Tongue (tissue), 2 donors: Measurements from ENCODE around the gene FKBP5. TPM values are rescaled to one million over a fixed set of nuclear protein-coding genes. Genes with fewer than 3 reads are reported as not detected.
"Not testable (repeated sequence)": the region's sequence is repeated elsewhere in the genome, so short reads cannot be mapped to it uniquely, and the experiment has no call there.

Experiments
- DNase-seq: peaks from one replicate; pipeline ENCODE4 v3.0.0-alpha.2; 2015
- total RNA-seq: library from RNA; depleted of rRNA; stranded (reverse); fragments of >200 nt; gene quantifications from one replicate; pipeline ENCODE4 v1.2.3, GENCODE V29; 2014

The FKBP5 gene
- total RNA-seq, 1 donor from 2014 or later, result 18.5 TPM

DNA sequence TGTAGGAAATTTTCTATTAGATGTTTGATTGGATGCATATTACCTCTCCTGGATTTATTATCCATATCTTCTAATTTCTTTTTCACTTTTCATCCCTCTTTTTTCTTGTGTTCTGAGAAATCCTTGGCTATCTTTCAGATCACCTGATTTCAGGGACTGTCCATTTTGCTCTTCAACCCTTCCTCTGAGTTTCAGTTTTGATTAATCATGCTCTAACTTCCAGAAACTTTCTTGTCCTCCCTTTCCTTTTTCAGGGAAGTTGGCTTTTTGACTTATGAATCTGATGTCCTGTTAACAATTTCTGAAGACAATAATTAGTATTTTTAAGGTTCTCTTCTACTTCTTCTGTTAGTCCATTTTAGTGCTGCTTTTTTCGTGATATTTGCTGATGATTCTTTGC lies 79.1 kb downstream of the FKBP5 start:
- no peak for DNase-seq

DNA sequence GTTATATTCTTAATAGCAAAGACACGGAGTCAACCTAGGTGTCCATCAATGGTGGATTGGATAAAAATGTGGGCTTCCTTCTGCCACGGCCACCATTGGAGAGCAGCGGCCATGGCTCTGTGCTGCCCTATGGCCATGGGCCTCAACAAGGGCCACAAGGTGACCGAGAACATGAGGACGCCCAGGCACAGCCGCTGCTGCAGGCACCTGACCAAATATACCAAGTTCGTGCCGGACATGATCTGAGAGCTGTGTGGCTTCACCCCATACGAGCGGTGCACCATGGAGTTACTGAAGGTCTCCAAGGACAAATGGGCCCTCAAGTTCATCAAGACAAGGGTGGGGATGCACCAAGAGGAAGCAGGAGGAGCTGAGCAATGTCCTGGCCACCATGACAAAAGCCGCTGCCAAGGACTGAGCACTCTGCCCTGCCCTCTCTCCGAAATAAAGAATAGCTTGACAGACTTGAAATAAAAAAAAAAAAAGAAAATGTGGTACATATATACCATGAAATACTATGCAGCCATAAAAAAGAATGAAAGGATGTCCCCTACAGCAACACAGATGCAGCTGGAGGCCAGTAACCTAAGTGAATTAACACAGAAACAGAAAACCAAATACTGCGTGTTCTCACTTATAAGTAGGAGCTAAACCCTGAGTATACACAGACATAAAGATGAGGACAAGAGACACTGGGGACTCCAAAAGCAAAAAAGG lies 81.0 kb downstream of the FKBP5 start:
- DNase-seq, result no peak

DNA sequence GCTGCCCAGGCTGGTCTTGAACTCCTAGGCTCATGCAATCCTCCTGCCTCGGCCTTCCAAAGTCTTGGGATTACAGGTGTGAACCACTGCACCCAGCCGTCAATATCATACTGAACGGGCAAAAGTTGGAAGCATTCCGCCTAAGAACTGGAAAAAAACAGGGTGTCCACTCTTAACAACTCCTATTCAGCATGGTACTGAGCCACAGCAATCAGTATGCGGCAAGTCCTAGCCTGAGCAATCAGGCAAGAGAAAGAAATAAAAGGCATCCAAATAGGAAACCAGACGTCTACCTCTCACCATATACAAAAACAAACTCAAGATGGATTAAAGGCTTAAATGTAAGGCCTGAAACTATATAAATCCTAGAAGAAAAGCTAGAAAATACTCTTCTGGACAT lies 83.1 kb downstream of the FKBP5 start:
- no peak for DNase-seq

DNA sequence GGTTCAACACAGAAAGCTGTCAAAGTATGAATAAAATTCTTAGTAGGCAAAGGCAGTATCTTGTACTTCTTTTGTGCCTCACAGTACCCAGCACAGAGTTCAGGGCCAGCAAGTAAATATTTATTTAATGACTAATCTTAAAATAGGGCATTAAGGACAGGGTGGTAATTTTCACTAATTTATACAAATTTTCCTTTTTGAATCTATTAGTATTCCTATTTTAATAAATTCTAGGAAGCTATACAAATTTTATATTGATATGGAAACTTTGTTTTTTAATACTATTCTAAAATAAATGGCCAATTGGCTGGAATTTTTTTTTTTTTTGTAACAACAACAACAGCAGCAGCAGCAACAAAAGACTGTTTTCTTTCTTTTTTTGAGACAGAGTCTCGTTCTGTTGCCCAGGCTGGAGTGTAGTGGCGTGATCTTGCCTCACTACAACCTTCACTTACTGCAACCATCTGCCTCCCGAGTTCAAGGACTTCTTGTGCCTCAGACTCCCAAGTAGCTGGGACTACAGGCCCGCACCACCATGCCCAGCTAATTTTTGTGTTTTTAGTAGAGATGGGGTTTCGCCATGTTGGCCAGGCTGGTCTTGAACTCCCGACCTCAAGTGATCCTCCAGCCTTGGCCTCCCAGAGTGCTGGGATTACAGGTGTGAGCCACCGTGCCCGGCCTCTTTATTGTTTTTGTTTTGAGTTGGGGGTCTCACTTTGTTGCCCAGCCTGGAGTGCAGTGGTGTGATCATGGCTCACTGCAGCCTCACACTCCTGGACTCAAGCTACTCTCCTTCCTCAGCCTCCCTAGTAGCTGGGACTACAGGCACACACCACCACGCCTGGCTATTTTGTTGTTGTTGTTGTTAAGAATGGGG lies 85.2 kb downstream of the FKBP5 start:
- DNase-seq, result no peak

DNA sequence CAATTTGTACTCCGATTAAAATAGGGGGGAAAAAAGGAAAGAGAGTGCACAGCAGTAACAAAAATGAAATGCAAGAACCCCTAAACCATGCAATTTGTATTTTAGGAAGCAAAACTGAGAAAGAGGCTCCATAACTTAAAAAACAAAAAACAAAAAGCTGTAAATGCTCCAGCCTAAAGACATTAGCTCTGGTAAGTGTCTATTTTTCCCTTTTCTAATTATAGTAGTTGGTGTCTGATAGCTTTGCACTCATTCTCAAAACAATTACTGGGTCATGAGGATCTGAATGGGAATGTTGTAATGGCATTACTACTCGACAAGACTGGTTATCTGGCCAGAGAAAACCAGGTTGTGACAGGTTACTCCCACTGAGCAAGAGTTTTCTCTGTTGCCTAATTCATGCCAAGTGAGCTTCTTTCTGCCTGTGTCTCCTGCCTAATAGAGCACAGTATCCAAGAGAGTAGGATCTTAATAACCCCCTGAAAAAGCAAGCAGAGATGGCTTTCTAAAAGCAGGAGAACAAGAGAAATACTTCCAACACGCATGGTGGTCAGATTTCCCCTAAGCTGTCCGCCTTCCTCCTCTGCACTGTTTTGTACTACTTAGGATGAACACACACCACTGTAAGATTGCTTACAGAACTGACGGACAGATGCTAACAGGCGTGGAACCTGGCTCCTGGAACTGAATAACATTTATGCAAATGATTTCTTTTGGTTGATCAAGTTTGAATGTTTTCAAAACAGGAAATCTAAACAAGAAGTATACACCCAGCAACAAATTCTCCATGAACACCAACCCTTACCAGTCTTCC lies 86.4 kb downstream of the FKBP5 start:
- DNase-seq, result no peak

DNA sequence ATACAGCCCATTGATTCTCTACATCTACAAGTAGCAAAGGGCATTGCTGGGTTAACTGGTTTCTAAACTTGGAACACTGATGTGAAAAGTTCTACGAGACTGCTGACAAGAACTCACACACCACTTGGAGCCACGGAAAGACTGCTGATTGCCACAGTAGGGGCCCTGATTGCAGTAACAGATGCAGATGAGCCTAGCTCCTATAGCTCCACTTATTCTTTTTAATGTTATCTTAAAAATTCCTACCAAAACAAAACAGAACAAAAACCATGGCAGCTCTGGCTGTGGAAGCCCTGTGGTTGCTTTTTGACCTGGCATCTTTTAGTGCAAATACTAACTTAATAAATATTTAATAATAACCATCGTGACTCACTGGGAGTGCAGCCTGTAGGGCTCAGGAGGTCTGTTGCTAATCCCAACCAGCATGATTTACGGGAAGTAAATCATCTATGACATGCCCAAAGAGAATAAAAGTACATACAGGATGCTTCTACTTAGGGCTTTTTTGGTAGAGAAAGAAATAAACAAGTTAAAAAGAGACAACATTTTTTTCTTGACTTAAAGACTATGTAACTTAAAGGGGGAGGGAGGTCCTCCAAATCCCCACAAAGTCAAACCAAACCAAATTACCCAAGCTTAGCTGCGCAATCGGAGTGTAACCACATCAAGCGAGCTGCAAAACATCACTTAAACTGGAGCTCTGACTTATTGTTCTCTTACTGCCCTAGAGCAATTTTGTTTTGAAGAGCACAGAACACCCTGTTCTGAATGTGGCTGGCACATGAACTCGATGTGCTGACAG lies 87.2 kb downstream of the FKBP5 start:
- peak; percentile 45 for DNase-seq

DNA sequence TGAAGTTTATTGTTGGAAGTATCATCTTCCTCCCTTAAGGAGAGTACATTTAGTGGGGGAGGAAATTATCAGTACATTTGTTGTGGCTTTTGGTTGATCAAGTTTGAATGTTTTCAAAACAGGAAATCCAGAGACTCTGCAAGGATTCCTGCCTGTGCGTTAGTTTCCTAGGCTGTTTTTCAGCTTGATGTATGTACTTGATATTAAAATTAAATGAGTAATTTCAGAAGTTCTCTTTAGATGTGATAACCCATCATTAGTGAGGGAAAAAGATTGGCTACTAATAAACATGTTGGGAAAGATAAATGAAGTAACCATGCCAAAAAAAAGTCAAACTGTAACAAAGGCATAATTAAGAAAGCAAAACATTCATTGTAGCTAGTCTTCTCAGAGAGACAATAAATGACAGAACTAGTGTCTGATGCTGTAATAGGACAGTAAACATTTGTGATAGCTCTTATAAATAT lies 88.0 kb downstream of the FKBP5 start:
- DNase-seq, result no peak

DNA sequence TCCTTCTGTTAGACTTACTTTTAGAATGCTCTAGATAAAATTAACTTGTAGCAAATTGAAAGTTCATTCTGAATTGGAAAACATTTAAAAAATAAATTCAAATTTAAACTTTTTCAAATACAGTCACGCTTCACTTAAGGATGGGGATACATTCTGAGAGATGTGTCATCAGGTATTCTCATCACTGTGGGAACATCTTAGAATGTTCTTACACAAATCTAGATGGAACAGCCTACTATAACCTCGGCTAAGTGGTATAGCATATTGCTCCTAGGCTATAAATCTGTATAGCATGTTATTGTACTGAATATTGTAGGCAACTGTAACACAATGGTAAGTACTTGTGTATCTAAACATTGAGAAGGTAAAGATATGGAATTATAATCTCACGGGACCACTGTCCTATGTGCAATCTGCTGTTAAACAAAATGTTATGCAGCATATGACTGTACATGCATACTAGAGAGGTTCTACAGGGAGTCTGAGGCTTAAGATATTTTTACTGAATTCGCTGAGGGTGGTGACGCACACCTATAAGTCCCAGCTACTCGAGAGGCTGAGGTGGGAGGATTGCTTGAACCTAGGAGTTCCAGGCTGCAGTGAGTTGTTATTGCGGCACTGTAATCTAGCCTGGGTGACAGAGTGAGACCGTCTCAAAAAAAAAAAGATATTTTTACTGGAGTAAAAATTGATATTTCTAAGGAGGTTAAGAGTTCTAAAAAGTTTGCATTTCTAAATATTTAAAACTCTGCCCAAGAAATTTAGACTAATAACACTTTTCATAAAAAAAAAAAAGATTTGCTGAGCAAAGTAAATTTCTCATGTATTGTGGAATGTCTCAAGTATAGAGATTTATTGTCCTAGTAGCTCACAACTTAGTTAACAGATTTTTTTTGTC lies 88.7 kb downstream of the FKBP5 start:
- DNase-seq, result no peak

DNA sequence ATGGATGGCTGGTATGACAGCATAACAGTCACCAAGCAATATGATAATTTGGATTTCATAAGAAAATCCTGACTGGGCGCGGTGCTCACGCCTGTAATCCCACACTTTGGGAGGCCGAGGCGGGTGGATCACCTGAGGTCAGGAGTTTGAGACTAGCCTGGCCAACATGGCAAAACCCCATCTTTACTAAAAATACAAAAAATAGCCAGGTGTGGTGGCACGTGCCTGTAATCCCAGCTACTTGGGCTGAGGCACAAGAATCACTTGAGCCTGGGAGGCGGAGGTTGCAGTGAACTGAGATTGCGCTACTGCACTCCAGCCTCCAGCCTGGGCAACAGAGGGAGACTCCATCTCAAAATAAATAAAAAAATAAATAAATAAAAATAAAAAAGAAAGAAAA lies 90.1 kb downstream of the FKBP5 start:
- DNase-seq, result not testable (repeated sequence)

DNA sequence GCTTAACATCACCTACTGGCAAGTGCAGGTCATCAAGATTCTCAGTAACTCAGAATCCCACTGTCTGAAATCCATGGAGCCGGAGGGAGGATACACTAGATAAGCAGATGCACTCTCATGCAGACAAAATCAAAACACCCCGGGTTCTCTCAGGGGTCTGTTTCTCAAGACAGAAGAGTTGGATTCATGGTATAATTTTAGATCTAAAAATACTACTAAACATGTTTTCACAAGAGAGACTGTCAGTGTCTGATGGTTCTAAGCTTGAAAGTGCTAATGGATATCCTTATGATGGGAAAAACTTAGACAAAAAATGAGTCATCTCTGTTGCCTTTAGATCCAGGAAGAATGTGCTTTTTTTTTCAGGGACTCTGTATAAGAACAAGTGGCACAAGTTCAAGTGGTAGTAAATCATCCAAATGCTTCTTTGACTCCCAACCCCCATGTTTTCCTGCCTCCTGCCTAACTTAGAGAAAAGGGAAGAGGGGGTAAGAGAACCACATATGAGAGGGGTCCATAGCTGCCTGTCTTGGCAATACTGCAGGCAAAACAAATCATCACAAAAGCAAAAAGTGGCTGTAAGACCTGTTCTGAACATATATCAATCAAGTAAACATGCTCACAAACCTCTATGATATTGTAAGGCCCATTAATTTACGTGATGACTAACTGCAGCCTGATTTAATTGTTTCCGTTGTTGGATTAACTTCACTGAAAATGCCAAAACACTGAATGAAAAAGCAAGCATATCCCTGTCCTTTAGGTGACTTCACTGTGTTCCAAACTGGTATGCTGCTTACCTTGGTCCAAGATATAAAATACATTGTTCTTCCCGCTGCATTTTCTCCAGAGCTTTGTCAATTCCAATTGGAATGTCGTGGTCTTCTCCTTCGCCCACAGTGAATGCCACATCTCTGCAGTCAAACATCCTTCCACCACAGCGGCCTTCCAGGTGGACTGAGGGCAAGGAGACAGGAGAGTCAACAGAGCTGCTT lies 92.0 kb downstream of the FKBP5 start:
- no peak for DNase-seq

DNA sequence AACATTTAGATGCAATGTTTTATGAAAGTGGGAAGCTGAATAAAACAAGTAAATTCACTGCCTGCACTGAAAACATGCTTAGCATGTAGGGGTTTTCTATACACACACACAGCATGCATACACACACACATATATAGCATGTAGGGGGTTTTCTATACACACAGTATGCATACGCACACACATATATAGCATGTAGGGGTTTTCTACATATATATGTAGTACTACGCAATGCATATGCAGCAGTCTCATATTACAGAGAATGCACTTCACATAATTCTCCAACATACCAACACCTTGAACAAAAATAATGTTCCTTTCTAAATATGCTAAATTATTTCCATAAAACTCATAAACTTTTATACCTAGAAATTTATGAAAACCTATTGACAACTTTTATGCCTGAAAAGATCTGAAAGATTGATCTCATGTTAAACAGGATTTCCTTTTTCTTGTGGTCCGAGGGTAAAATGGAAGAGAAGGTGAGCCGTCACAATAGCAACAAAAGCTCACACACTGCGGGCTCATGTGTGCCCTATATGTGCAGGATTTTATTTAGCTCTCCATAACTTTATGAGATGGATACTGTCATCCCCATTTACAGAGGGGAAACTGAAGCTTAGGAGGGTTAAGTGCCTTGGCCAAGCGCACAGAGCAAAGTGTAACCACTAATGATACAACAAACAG lies 94.1 kb downstream of the FKBP5 start:
- no peak for DNase-seq

DNA sequence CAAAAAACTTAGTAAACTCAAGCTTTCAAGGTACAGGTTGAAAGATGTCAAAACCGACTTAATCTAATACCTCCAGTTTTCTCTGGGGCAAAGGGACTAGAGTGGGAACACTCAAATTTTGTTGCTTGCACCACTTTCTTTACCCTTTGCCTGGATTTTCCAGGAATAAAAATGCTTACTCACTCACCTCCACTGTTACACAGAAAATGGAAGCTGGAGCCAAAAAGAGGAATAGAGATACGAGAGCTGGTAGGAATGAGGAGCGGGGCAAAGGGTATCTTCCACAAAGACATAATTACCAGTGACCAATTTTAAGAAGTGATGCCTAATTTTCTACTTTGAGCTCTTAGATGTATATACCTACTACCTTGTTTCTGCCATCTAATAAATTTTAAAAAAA lies 96.5 kb downstream of the FKBP5 start:
- DNase-seq, result no peak

DNA sequence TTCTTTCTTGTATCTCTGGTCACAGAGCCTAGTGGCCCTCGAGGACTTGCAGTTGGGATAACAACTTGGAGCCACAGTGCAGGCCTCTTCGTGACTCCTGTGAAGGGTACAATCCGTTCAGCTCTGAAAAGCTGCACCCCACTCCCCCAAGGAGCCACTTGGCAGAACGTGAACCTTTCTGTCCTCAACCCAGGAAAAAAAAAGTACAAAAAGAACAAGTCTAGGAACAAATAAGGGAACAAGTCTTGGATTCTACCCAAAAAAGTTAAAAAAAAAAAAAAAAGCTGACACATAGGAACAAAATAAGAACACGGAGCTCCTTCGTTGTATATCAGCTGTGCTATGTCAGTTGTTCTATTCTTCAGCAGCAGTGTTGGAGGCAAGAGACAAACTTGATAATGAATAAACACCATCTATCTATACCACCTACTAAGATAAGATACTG lies 98.1 kb downstream of the FKBP5 start:
- DNase-seq, result peak; percentile 60

DNA sequence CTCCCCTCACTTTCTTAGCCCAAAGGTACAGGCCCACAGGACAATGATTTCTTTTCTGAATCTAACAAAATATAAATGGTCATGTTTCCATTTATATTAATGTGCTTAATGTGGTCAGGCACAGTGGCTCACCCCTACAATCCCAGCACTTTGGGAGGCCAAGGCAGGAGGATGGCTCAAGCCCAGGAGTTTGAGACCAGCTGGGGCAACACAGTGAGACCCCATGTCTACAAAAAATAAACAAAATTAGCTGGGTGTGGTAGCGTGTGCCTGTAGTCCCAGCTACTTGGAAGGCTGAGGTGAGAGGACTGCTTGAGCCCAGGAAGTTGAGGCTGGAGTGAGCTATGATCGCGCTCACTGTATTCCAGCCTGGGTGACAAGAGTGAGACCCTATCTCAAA lies 98.8 kb downstream of the FKBP5 start:
- no peak for DNase-seq

DNA sequence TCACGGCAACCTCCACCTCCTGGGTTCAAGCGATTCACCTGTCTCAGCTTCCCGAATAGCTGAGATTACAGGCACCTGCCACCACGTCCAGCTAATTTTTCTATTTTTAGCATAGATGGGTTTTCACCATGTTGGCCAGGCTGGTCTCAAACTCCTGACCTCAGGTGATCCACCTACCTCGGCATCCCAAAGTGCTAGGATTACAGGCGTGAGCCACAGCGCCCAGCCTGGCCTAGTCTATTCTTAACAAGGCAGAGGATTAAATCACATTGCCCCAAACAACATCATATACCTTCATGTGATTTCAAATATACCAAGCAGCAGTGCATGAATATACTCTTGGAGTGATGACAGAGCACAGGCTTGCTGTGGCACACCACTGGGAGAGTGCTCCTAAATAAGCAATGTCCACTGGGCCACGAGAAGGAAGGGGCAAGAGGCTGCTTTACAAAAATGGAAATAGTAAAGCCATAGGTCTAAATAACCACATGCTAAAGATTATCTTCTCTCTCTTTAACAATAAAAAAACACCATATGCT lies 99.4 kb downstream of the FKBP5 start:
- no peak for DNase-seq

DNA sequence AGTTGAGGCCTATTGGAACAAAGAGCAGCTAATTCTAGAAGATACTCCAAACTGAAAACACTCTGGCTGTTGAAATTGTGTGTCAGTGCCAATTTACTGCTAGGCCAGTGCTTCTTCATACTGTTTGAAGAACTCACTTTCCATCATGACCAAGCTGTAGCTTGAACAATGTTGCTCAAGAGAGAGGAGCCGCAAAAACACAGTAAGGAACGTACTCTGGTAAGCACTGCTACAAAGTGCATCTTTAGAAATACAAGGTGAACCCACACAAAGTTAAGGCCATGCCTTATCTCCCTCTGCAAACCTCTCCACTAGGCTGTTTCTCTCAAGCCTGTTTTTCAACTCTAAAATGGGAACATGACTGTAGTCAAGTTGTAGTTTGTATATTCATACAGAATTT lies 101.5 kb downstream of the FKBP5 start:
- no peak for DNase-seq

DNA sequence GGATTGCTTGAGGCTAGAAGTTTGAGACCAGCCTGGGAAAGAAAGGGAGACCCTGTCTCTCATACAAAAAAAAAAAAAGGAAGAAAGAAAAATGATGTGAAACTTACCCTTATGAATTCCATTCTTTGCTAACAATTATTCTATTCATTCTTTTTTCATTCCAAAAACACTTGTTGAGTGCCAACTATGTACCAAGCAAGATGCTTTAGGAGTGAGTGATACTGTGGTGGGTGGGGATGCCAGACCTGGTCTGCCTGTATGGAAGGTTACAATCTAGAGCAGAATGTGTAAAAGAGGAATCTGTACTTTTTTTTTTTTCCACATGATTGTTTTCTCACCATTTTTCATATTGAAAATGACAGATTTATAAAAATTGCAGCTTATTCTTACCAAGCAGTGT lies 102.2 kb downstream of the FKBP5 start:
- DNase-seq, result no peak

DNA sequence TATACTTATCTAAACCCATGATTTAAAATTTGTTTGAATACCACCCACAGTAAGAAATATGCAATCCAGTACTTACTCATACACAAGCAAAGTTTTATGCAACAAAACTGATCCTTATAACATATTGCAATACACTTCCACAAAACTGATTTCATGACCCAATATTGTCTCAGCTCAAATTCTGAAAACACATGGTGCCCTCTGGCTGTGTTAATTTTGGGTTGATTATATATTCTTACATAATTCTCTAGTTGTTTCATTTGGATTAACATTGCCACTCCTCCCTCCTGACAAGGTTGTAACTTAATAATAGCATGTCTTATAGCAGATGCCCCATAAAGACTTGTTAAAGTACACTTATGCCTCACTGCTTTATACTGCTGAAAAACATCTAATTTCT lies 103.1 kb downstream of the FKBP5 start:
- DNase-seq, result no peak
